ENCODE data around the gene YOD1.
"Not testable (repeated sequence)": the region's sequence is repeated elsewhere in the genome, so short reads cannot be mapped to it uniquely, and the experiment has no call there.

YOD1 gene

DNA sequence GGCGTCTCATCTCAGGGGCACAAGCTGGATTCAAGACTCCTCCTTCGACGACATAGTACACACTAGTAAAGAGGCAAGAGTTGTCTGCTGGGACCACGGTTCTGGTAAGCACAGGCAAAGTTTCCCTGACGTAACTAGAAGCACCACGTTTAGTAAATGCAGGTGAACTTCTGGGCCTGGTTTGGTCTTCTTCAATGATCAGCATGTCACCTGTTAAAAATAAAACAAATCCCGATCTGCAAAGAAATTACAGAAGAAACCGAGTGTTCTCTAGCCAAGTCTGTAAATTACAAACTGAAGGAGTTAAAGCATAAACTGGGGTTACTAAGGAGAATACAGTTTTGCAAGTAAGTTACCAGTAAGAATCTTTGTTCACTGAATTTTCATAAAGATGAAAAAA, 1.5 kb downstream of the YOD1 start:
- H3K4me1 ChIP-seq (ENCODE audit: control insufficient read depth, insufficient read depth, low read length): peaks cover 7% of the 10 kb centered on the region
- H3K4me3 ChIP-seq (ENCODE audit: insufficient read depth, low read depth, low read length): peak overlapping the region; percentile 97
- H3K27me3 ChIP-seq (ENCODE audit: control insufficient read depth, insufficient read depth, low read length, poor library complexity, severe bottlenecking): peaks cover 7% of the 10 kb centered on the region
- 80% methylated on average over 8 of the region's 8 CpGs for WGBS, 2 experiments
- no peak overlapping the region for H3K27ac ChIP-seq (ENCODE audit: insufficient read depth, low read depth, low read length, poor library complexity, severe bottlenecking)
- H3K9me3 ChIP-seq (ENCODE audit: control insufficient read depth, low read length): no peaks in the 10 kb centered on the region
- H3K36me3 ChIP-seq (ENCODE audit: control insufficient read depth, insufficient read depth, low read length): no peaks in the 10 kb centered on the region

- no peak overlapping the region for H3K27ac ChIP-seq (ENCODE audit: insufficient read depth, low read depth, low read length, poor library complexity, severe bottlenecking)
- H3K9me3 ChIP-seq (ENCODE audit: control insufficient read depth, low read length): no peaks in the 10 kb centered on the region
- peaks cover 7% of the 10 kb centered on the region for H3K4me1 ChIP-seq (ENCODE audit: control insufficient read depth, insufficient read depth, low read length)
- H3K36me3 ChIP-seq (ENCODE audit: control insufficient read depth, insufficient read depth, low read length): no peaks in the 10 kb centered on the region
- 94 to 96% methylated on average over 4 of the region's 4 CpGs for WGBS, 2 experiments
- no peak overlapping the region for H3K4me3 ChIP-seq (ENCODE audit: insufficient read depth, low read depth, low read length)
- H3K27me3 ChIP-seq (ENCODE audit: control insufficient read depth, insufficient read depth, low read length, poor library complexity, severe bottlenecking): peaks cover 7% of the 10 kb centered on the region
Observed at GRCh38 chr1:207049054-207049453, 2.0 kb downstream of the YOD1 start.

GRCh38 chr1:207048041-207048440, 3.0 kb downstream of the YOD1 start:
- Histone ChIP-seq H3K9me3 (ENCODE audit: control insufficient read depth, low read length) (no peaks in the 10 kb centered on the region), H3K27me3 (ENCODE audit: control insufficient read depth, insufficient read depth, low read length, poor library complexity, severe bottlenecking) (no peaks in the 10 kb centered on the region), H3K4me3 (ENCODE audit: insufficient read depth, low read depth, low read length) (no peak overlapping the region), H3K36me3 (ENCODE audit: control insufficient read depth, insufficient read depth, low read length) (no peaks in the 10 kb centered on the region), H3K4me1 (ENCODE audit: control insufficient read depth, insufficient read depth, low read length) (peaks cover 7% of the 10 kb centered on the region), H3K27ac (ENCODE audit: insufficient read depth, low read depth, low read length, poor library complexity, severe bottlenecking) (no peak overlapping the region)
- 82 to 84% methylated on average over 6 of the region's 6 CpGs for WGBS, 2 experiments

GRCh38 chr1:207047505-207047904, 3.5 kb downstream of the YOD1 start:
- 86 to 100% methylated on average over 1 of the region's 1 CpG for WGBS, 2 experiments
- Histone ChIP-seq H3K4me3 (ENCODE audit: insufficient read depth, low read depth, low read length) (no peak overlapping the region), H3K36me3 (ENCODE audit: control insufficient read depth, insufficient read depth, low read length) (no peaks in the 10 kb centered on the region), H3K9me3 (ENCODE audit: control insufficient read depth, low read length) (no peaks in the 10 kb centered on the region), H3K27me3 (ENCODE audit: control insufficient read depth, insufficient read depth, low read length, poor library complexity, severe bottlenecking) (no peaks in the 10 kb centered on the region), H3K27ac (ENCODE audit: insufficient read depth, low read depth, low read length, poor library complexity, severe bottlenecking) (no peak overlapping the region), H3K4me1 (ENCODE audit: control insufficient read depth, insufficient read depth, low read length) (peaks cover 7% of the 10 kb centered on the region)

- no peaks in the 10 kb centered on the region for H3K36me3 ChIP-seq (ENCODE audit: control insufficient read depth, insufficient read depth, low read length)
- H3K27ac ChIP-seq (ENCODE audit: insufficient read depth, low read depth, low read length, poor library complexity, severe bottlenecking): no peak overlapping the region
- H3K27me3 ChIP-seq (ENCODE audit: control insufficient read depth, insufficient read depth, low read length, poor library complexity, severe bottlenecking): no peaks in the 10 kb centered on the region
- no peak overlapping the region for H3K4me3 ChIP-seq (ENCODE audit: insufficient read depth, low read depth, low read length)
- peaks cover 7% of the 10 kb centered on the region for H3K4me1 ChIP-seq (ENCODE audit: control insufficient read depth, insufficient read depth, low read length)
- no peaks in the 10 kb centered on the region for H3K9me3 ChIP-seq (ENCODE audit: control insufficient read depth, low read length)
- WGBS, 2 experiments: 98 to 100% methylated on average over 1 to 2 of the region's 2 CpGs
Observed at GRCh38 chr1:207045453-207045852, 5.6 kb downstream of the YOD1 start.

- not testable (repeated sequence) for H3K27me3 ChIP-seq (ENCODE audit: control insufficient read depth, insufficient read depth, low read length, poor library complexity, severe bottlenecking); H3K27ac ChIP-seq (ENCODE audit: insufficient read depth, low read depth, low read length, poor library complexity, severe bottlenecking); H3K4me1 ChIP-seq (ENCODE audit: control insufficient read depth, insufficient read depth, low read length); H3K4me3 ChIP-seq (ENCODE audit: insufficient read depth, low read depth, low read length); H3K36me3 ChIP-seq (ENCODE audit: control insufficient read depth, insufficient read depth, low read length); H3K9me3 ChIP-seq (ENCODE audit: control insufficient read depth, low read length)
- 80 to 100% methylated on average over 1 to 2 of the region's 2 CpGs for WGBS, 2 experiments
Observed at GRCh38 chr1:207041397-207041796, 9.6 kb downstream of the YOD1 start.

- no peak overlapping the region for H3K4me3 ChIP-seq (ENCODE audit: insufficient read depth, low read depth, low read length)
- no peaks in the 10 kb centered on the region for H3K4me1 ChIP-seq (ENCODE audit: control insufficient read depth, insufficient read depth, low read length)
Observed at GRCh38 chr1:207040181-207040533, 10.9 kb downstream of the YOD1 start.

GRCh38 chr1:207039380-207040180, 11.4 kb downstream of the YOD1 start:
- Histone ChIP-seq H3K4me1 (ENCODE audit: control insufficient read depth, insufficient read depth, low read length) (no peaks in the 10 kb centered on the region), H3K27me3 (ENCODE audit: control insufficient read depth, insufficient read depth, low read length, poor library complexity, severe bottlenecking) (peaks cover 6% of the 10 kb centered on the region), H3K36me3 (ENCODE audit: control insufficient read depth, insufficient read depth, low read length) (no peaks in the 10 kb centered on the region), H3K9me3 (ENCODE audit: control insufficient read depth, low read length) (no peaks in the 10 kb centered on the region), H3K27ac (ENCODE audit: insufficient read depth, low read depth, low read length, poor library complexity, severe bottlenecking) (no peak overlapping the region), H3K4me3 (ENCODE audit: insufficient read depth, low read depth, low read length) (no peak overlapping the region)
- 92 to 95% methylated on average over 3 to 4 of the region's 4 CpGs for whole genome bisulfite sequencing, 2 experiments

More at GRCh38 chr1:207040181-207040533, 10.9 kb downstream of the YOD1 start:
- Histone ChIP-seq H3K27me3 (ENCODE audit: control insufficient read depth, insufficient read depth, low read length, poor library complexity, severe bottlenecking) (peaks cover 6% of the 10 kb centered on the region), H3K36me3 (ENCODE audit: control insufficient read depth, insufficient read depth, low read length) (no peaks in the 10 kb centered on the region), H3K27ac (ENCODE audit: insufficient read depth, low read depth, low read length, poor library complexity, severe bottlenecking) (no peak overlapping the region), H3K9me3 (ENCODE audit: control insufficient read depth, low read length) (no peaks in the 10 kb centered on the region)
- WGBS, 2 experiments: 84 to 87% methylated on average over 3 of the region's 3 CpGs

DNA sequence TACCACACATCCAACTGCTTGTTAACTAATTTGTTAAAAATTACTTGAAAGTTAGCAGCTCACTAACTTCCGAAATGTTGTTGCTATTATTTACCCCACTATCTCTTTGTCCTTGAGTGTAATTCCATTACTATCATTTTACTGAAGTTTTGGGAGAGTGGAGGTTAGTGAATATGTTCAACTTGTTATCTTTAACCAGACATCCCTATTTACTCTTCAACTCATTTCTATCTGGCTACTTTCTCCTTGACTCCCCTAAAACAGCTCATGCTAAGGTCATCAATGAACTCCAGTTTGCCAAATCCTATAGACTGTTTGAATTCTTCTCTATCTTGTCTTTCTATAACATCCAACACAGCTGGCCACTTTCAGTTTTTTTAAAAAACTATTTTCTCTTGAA, 14.1 kb downstream of the YOD1 start:
- peaks cover 6% of the 10 kb centered on the region for H3K27me3 ChIP-seq (ENCODE audit: control insufficient read depth, insufficient read depth, low read length, poor library complexity, severe bottlenecking)
- no peaks in the 10 kb centered on the region for H3K4me1 ChIP-seq (ENCODE audit: control insufficient read depth, insufficient read depth, low read length)
- no peaks in the 10 kb centered on the region for H3K9me3 ChIP-seq (ENCODE audit: control insufficient read depth, low read length)
- H3K36me3 ChIP-seq (ENCODE audit: control insufficient read depth, insufficient read depth, low read length): no peaks in the 10 kb centered on the region
- no peak overlapping the region for H3K4me3 ChIP-seq (ENCODE audit: insufficient read depth, low read depth, low read length)
- 88% methylated on average over 1 of the region's 1 CpG; no CpG with 5 or more reads in 1 of the 2 experiments for WGBS, 2 experiments
- no peak overlapping the region for H3K27ac ChIP-seq (ENCODE audit: insufficient read depth, low read depth, low read length, poor library complexity, severe bottlenecking)

DNA sequence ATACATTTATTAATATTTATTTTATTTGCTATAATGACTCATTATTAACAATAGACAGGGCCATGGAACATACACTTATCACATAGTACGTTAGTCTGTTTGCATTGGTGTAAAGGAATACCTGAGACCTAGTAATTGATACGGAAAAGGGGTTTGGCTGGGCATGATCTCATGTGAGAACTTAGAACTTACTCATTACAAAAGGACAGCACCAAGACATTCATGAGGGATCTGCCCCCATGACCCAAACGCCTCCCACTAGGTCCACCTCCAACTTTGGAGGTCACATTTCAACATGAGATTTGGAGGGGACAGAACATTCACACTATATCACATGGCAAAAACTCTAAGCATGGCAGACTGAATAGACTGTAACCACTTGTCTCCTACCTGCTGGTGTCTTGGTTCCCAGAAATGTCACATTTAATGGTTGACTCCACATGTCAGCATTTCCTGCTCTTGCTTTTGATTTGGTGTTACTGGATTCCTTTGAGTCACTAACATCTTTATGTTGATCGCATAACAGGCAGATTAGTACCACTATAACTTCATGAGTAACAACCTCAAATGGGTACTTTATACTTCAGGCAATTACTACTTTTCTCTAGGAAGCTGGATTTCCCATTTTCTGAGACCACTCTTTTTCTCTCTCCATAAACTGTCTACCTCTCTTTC, 15.0 kb downstream of the YOD1 start:
- no peaks in the 10 kb centered on the region for H3K9me3 ChIP-seq (ENCODE audit: control insufficient read depth, low read length)
- WGBS, 2 experiments: 85 to 89% methylated on average over 3 to 4 of the region's 4 CpGs
- H3K4me1 ChIP-seq (ENCODE audit: control insufficient read depth, insufficient read depth, low read length): no peaks in the 10 kb centered on the region
- peaks cover 6% of the 10 kb centered on the region for H3K27me3 ChIP-seq (ENCODE audit: control insufficient read depth, insufficient read depth, low read length, poor library complexity, severe bottlenecking)
- no peak overlapping the region for H3K27ac ChIP-seq (ENCODE audit: insufficient read depth, low read depth, low read length, poor library complexity, severe bottlenecking)
- no peaks in the 10 kb centered on the region for H3K36me3 ChIP-seq (ENCODE audit: control insufficient read depth, insufficient read depth, low read length)
- H3K4me3 ChIP-seq (ENCODE audit: insufficient read depth, low read depth, low read length): no peak overlapping the region
